ENCODE results near the gene CLEC2A.

DNA sequence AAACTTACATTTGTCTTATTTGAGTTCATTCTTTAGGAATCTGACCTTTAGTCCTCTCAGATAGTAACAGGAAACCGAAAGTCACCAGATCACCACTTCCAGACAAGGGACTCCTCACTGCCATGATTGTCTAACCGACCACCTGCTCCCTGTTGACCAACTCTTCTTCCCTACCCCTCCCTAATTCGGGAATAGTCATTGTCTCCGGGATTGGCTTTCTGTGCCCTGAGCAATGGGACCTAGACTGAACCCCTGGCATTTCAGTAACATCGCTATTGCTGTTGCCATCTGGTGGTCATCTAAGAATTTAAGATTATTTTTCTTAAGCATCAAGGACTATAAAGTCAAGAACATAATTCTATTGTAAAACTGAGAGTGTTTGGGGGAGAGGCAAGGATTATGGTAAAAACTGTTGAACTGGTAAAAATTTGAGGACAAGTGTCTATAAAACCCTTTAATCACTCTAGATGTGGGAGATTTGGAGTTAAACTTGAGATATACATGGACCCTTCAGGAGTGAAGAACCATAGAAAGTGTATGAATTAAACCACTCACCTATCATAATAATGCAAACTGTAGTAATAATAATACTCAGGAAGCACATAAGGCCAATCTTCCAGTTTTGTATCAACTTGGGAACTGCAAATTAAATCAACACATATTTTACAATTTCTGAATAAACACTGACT, 6.3 kb downstream of the CLEC2A start:
- TF ChIP-seq, protein P1, sequence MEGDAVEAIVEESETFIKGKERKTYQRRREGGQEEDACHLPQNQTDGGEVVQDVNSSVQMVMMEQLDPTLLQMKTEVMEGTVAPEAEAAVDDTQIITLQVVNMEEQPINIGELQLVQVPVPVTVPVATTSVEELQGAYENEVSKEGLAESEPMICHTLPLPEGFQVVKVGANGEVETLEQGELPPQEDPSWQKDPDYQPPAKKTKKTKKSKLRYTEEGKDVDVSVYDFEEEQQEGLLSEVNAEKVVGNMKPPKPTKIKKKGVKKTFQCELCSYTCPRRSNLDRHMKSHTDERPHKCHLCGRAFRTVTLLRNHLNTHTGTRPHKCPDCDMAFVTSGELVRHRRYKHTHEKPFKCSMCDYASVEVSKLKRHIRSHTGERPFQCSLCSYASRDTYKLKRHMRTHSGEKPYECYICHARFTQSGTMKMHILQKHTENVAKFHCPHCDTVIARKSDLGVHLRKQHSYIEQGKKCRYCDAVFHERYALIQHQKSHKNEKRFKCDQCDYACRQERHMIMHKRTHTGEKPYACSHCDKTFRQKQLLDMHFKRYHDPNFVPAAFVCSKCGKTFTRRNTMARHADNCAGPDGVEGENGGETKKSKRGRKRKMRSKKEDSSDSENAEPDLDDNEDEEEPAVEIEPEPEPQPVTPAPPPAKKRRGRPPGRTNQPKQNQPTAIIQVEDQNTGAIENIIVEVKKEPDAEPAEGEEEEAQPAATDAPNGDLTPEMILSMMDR (IDR thresholded peaks at IDR 0.05) = peak; percentile 32 to 59 (median 47)
- TF ChIP-seq POLR2A (IDR thresholded peaks at IDR 0.05) = no peak
